HCT116 (cell line): ENCODE measurements around the gene CDH24. TPM values are rescaled to one million over a fixed set of nuclear protein-coding genes. Genes with fewer than 3 reads are reported as not detected.
A peak's percentile ranks its signal among the peaks of the same experiment; 100 is the strongest.

ENCODE experiments used
- ATAC-seq: fragments of 200-7000 bp; cut with Tn5 transposase; 2 replicates; pipeline ENCODE4 v1.9.1; 2020; ENCODE audit warnings: mild to moderate bottlenecking, moderate library complexity
- BruUV-seq: library from RNA; stranded (reverse); fragments of 400-500 nt; replicated peaks from 2 replicates; lab custom pipeline; 2021; lab: Mats Ljungman, UMichigan
- CTCF ChIA-PET: fragments of 300-600 bp; sonication (Branson Sonifier 250); formaldehyde crosslinking; loops from one replicate; lab custom pipeline; 2021; ENCODE audit warnings: antibody characterized with exemption; lab: Charles Lee
- POLR2A ChIA-PET: fragments of 300-600, 350-600 bp; sonication (Branson Sonifier 250); formaldehyde crosslinking; loops from one replicate; lab custom pipeline; 2021; ENCODE audit warnings: antibody characterized with exemption; lab: Charles Lee
- RAD21 ChIA-PET, 2 experiments: fragments of 300-600 bp; sonication (Branson Sonifier 250); formaldehyde crosslinking; loops; one replicate each; lab custom pipeline; 2023; ENCODE audit warnings: low total read pairs in 2 of 2; ENCODE audit not compliant: uncharacterized antibody in 2 of 2, unreplicated experiment in 2 of 2, low non-redundant PET in 1 of 2; lab: Charles Lee
- DNase-seq: peaks from one replicate; pipeline ENCODE4 v3.0.0-alpha.2; 2010; ENCODE audit warnings: low read depth, low spot score
- H2AFZ ChIP-seq: fragments of 200-600 bp; shearing (Covaris generic), sonication (generic); 2 replicates; pipeline ENCODE4 v1.6.1; 2017; ENCODE audit warnings: low read depth, mixed run types, mixed read lengths, antibody characterized with exemption, low read length; ENCODE audit not compliant: poor library complexity, severe bottlenecking
- H3K27ac ChIP-seq: 2 replicates; pipeline ENCODE4 v1.5.1; 2012; ENCODE audit warnings: low read depth, low read length
- H3K27me3 ChIP-seq: fragments of 200-600 bp; sonication (generic); 2 replicates; pipeline ENCODE4 v1.6.1; 2016; ENCODE audit warnings: mixed run types, low read length, mixed read lengths; ENCODE audit not compliant: insufficient read depth
- H3K36me3 ChIP-seq, 2 experiments: fragments of 200-500 bp in 1 of 2; fragments of 200-600 bp in 1 of 2; sonication (Bioruptor generic) in 1 of 2; sonication (generic) in 1 of 2; 2 replicates each; pipeline versions ENCODE4 v1.5.1 to v1.6.1; 2014 to 2016; ENCODE audit warnings: low read length in 2 of 2, inconsistent platforms in 1 of 2, mixed read lengths in 1 of 2, mixed run types in 1 of 2; ENCODE audit not compliant: insufficient read depth in 2 of 2, control insufficient read depth in 1 of 2
- H3K4me1 ChIP-seq, 2 experiments: fragments of 200-600 bp in 1 of 2; sonication (generic) in 1 of 2; 2 replicates each; pipeline versions ENCODE4 v1.5.1 to v1.6.1; 2012 to 2017; ENCODE audit warnings: low read length in 2 of 2, inconsistent platforms in 1 of 2, mild to moderate bottlenecking in 1 of 2, mixed read lengths in 1 of 2, mixed run types in 1 of 2, moderate library complexity in 1 of 2; ENCODE audit not compliant: insufficient read depth in 2 of 2, control insufficient read depth in 1 of 2
- H3K4me2 ChIP-seq: fragments of 200-600 bp; sonication (generic); 2 replicates; pipeline ENCODE4 v1.6.1; 2017; ENCODE audit warnings: mixed run types, low read length, mixed read lengths
- H3K4me3 ChIP-seq, 2 experiments: fragments of 200-600 bp in 1 of 2; sonication (generic) in 1 of 2; replicated peaks in 1 of 2; 2 replicates each; pipeline ENCODE4 v1.5.1; 2011 to 2016; ENCODE audit warnings: low read length in 2 of 2, control low read depth in 1 of 2, low read depth in 1 of 2, mild to moderate bottlenecking in 1 of 2, mixed read lengths in 1 of 2, mixed run types in 1 of 2
- H3K79me2 ChIP-seq: fragments of 200-600 bp; sonication (generic); 2 replicates; pipeline ENCODE4 v1.6.1; 2017; ENCODE audit warnings: mild to moderate bottlenecking, mixed run types, low read length, moderate library complexity, mixed read lengths; ENCODE audit not compliant: insufficient read depth
- H3K9ac ChIP-seq: fragments of 200-600 bp; sonication (generic); 2 replicates; pipeline ENCODE4 v1.6.1; 2016; ENCODE audit warnings: low read length, mixed read lengths
- H3K9me2 ChIP-seq: fragments of 200-600 bp; sonication (generic), shearing (Covaris generic); 2 replicates; pipeline ENCODE4 v1.6.1; 2017; ENCODE audit warnings: mixed run types, mild to moderate bottlenecking, moderate library complexity; ENCODE audit not compliant: insufficient read depth
- H3K9me3 ChIP-seq, 2 experiments: fragments of 200-500 bp in 1 of 2; fragments of 200-600 bp in 1 of 2; sonication (Bioruptor generic) in 1 of 2; sonication (generic) in 1 of 2; 2 replicates each; pipeline ENCODE4 v1.6.1; 2014 to 2017; ENCODE audit warnings: low read length in 2 of 2, mixed read lengths in 2 of 2, inconsistent platforms in 1 of 2, low read depth in 1 of 2, mild to moderate bottlenecking in 1 of 2, mixed run types in 1 of 2, moderate library complexity in 1 of 2; ENCODE audit not compliant: control insufficient read depth in 1 of 2, insufficient read depth in 1 of 2
- H4K20me1 ChIP-seq: fragments of 200-600 bp; sonication (generic), shearing (Covaris generic); 2 replicates; pipeline ENCODE4 v1.6.1; 2017; ENCODE audit warnings: mixed run types, mild to moderate bottlenecking, moderate library complexity; ENCODE audit not compliant: insufficient read depth
- CBX3 ChIP-seq: IDR thresholded peaks from 2 replicates; pipeline ENCODE4 v1.6.1; 2012; ENCODE audit warnings: low read depth
- CEBPB ChIP-seq: IDR thresholded peaks from 2 replicates; pipeline ENCODE4 v1.6.1; 2012; ENCODE audit warnings: low read depth
- EGR1 ChIP-seq: IDR thresholded peaks from 2 replicates; pipeline ENCODE4 v1.6.1; 2012; ENCODE audit warnings: low read depth
- ELF1 ChIP-seq: IDR thresholded peaks from 2 replicates; pipeline ENCODE4 v1.6.1; 2012; ENCODE audit warnings: low read depth, borderline replicate concordance
- EZH2 ChIP-seq: fragments of 200-600 bp; sonication (generic); IDR thresholded peaks from 2 replicates; pipeline ENCODE4 v1.6.1; 2017; ENCODE audit warnings: antibody characterized with exemption, mixed run types
- EZH2phosphoT487 ChIP-seq: fragments of 200-600 bp; IDR thresholded peaks from 2 replicates; pipeline ENCODE4 v1.6.1; 2018; ENCODE audit warnings: antibody characterized with exemption, borderline replicate concordance
- FOSL1 ChIP-seq: IDR thresholded peaks from 2 replicates; pipeline ENCODE4 v1.6.1; 2012; ENCODE audit warnings: low read depth
- JUND ChIP-seq: IDR thresholded peaks from 2 replicates; pipeline ENCODE4 v1.6.1; 2012
- POLR2A ChIP-seq: IDR thresholded peaks from 2 replicates; pipeline ENCODE4 v1.7.0; 2011; ENCODE audit warnings: borderline replicate concordance; ENCODE audit not compliant: insufficient read depth, insufficient read length; ENCODE audit errors: extremely low read depth
- POLR2AphosphoS5 ChIP-seq: IDR thresholded peaks from 2 replicates; pipeline ENCODE4 v1.6.1; 2011; ENCODE audit warnings: mild to moderate bottlenecking, low read depth, low read length, moderate library complexity
- SIN3A ChIP-seq: IDR thresholded peaks from 2 replicates; pipeline ENCODE4 v1.6.1; 2012; ENCODE audit warnings: low read depth
- SP1 ChIP-seq: IDR thresholded peaks from 2 replicates; pipeline ENCODE4 v1.6.1; 2012; ENCODE audit warnings: low read depth
- TCF7L2 ChIP-seq: IDR thresholded peaks from 2 replicates; pipeline ENCODE4 v1.7.0; 2011; ENCODE audit warnings: borderline replicate concordance, inconsistent platforms; ENCODE audit not compliant: insufficient read depth, insufficient read length; ENCODE audit errors: extremely low read depth
- ZNF274 ChIP-seq: fragments of 200-500 bp; sonication (Bioruptor generic); IDR thresholded peaks from 2 replicates; pipeline ENCODE4 v1.6.1; 2014; ENCODE audit warnings: mild to moderate bottlenecking, low read depth, low read length, inconsistent platforms
- intact Hi-C: fragments of 100-400 bp; cut with micrococcal nuclease; formaldehyde crosslinking; loops from 2 replicates; pipeline ENCODE4 v1.10.0; 2022
- total RNA-seq: library from RNA; stranded (reverse); gene quantifications from one replicate; pipeline ENCODE4 v1.2.1, GENCODE V29; 2021; ENCODE audit not compliant: unreplicated experiment
- TF ChIP-seq, protein P1 (sequence below): IDR thresholded peaks from 2 replicates; pipeline ENCODE4 v1.6.1; 2012
- TF ChIP-seq, protein P2 (sequence below): IDR thresholded peaks from 2 replicates; pipeline ENCODE4 v1.6.1; 2012
- TF ChIP-seq, protein P3 (sequence below): IDR thresholded peaks from 2 replicates; pipeline ENCODE4 v1.6.1; 2011; ENCODE audit warnings: mild to moderate bottlenecking, low read length, moderate library complexity; ENCODE audit not compliant: insufficient replicate concordance; ENCODE audit errors: extremely low read depth

Gene CDH24
- total RNA-seq, 1 experiment from 2014 or later, result 19.3 TPM

DNA sequence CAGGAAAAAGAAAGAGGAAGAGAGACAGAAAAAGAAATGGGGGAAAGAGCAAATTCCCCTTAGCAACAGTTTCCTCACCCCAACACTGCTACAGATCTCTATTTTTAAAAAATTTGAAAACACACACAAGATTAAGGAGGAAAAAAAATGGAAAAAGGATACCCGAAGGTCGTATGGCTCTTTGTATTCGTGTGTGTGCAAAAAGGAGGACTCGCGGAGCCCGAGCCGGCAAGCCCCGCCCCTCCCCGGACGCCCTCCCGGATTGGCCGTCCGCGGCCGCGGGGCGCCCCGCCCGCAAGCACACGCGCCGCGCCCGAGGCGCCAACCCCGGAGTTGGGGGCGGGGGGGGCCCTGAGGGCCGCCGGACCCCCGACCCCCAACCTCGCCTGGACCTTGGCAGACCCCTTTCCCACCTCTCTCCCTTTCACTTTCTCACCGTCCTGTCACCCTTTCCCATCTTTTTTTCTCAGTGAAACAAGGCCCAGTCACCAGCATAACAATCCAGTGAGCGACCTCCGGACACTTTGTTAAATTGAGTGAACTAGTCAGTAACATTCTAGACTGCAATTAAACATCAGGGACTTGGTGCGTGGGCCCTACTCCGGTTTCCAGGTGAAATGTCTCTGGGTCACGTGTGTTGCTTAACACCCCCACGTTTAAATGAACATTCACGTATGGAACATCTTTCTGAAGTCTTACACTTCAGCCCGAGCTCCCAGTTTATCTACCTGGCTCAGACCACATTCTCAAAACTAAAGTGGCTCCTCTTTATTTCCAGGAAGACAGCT, 47.2 kb downstream of the CDH24 start, which contains the start of gene C14orf93:
TSS of gene C14orf93 (minus strand) at position 205 of the 788 bp plus-strand sequence. CDS start 11,120 bp downstream, outside the sequence.
- ChIA-PET CTCF (interaction anchor here (0.9 to 2.5 kb wide), 2 partner anchors 15 to 111 kb away, joined by 4 to 12 read pairs; no protein-coding TSS in a partner anchor), POLR2A (interaction anchor here (0.9 to 1.2 kb wide), 2 partner anchors 17 to 282 kb away, joined by 3 to 6 read pairs; no protein-coding TSS in a partner anchor), RAD21 (no interaction called here)
- H2AFZ ChIP-seq, result peak within 1 kb of the TSS; percentile 54
- no peak for TF ChIP-seq ELF1
- no peak for TF ChIP-seq ZNF274
- no peak for TF ChIP-seq SP1
- no peak for TF ChIP-seq TCF7L2
- no peak for TF ChIP-seq EZH2phosphoT487
- no peak; the same call in 1 of the 2 replicates for TF ChIP-seq SIN3A
- peak; percentile 63; the same call in 1 of the 2 replicates for TF ChIP-seq POLR2AphosphoS5
- TF ChIP-seq POLR2A, result peak; percentile 59
- 0 out of 2 replicates have a peak, but pooled peaks have one; percentile 18 for TF ChIP-seq CBX3
- no peak for TF ChIP-seq EZH2
- peak; percentile 42; the same call in 1 of the 2 replicates for TF ChIP-seq EGR1
- TF ChIP-seq, protein P1, sequence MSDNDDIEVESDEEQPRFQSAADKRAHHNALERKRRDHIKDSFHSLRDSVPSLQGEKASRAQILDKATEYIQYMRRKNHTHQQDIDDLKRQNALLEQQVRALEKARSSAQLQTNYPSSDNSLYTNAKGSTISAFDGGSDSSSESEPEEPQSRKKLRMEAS, result peak; percentile 49
- TF ChIP-seq, protein P2, sequence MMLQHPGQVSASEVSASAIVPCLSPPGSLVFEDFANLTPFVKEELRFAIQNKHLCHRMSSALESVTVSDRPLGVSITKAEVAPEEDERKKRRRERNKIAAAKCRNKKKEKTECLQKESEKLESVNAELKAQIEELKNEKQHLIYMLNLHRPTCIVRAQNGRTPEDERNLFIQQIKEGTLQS, result no peak
- no peak for TF ChIP-seq FOSL1
- no peak for TF ChIP-seq JUND
- TF ChIP-seq, protein P3, sequence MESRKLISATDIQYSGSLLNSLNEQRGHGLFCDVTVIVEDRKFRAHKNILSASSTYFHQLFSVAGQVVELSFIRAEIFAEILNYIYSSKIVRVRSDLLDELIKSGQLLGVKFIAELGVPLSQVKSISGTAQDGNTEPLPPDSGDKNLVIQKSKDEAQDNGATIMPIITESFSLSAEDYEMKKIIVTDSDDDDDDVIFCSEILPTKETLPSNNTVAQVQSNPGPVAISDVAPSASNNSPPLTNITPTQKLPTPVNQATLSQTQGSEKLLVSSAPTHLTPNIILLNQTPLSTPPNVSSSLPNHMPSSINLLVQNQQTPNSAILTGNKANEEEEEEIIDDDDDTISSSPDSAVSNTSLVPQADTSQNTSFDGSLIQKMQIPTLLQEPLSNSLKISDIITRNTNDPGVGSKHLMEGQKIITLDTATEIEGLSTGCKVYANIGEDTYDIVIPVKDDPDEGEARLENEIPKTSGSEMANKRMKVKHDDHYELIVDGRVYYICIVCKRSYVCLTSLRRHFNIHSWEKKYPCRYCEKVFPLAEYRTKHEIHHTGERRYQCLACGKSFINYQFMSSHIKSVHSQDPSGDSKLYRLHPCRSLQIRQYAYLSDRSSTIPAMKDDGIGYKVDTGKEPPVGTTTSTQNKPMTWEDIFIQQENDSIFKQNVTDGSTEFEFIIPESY, result no peak
- TF ChIP-seq CEBPB, result no peak
- peak within 1 kb of the TSS; percentile 69 for H3K9ac ChIP-seq
- no peaks in the 10 kb centered on the region for H3K79me2 ChIP-seq
- ATAC-seq (peak; percentile 48), DNase-seq (no peak)
- no peaks in the 10 kb centered on the region for H4K20me1 ChIP-seq
- H3K4me3 ChIP-seq, result peak within 1 kb of the TSS; percentile 42 to 57
- H3K27me3 ChIP-seq, result no peaks in the 10 kb centered on the region
- intact Hi-C loops, result loop anchor here (5.0 kb wide), 1 partner anchor 47 kb away; the partner anchor contains the start of gene CDH24
- H3K36me3 ChIP-seq, result no peaks in the 10 kb centered on the region
- peaks cover 26 to 59% of the 10 kb centered on the region in 2 experiments for H3K4me1 ChIP-seq
- peak within 1 kb of the TSS; percentile 87 for H3K27ac ChIP-seq
- no peaks in the 10 kb centered on the region for H3K9me2 ChIP-seq
- H3K9me3 ChIP-seq, result no peaks in the 10 kb centered on the region
- no TSS peak for BruUV-seq
- H3K4me2 ChIP-seq, result peak within 1 kb of the TSS; percentile 72
